IMR-90 (cell line): ENCODE measurements around the gene PSMD14. TPM values are rescaled to one million over a fixed set of nuclear protein-coding genes. Genes with fewer than 3 reads are reported as not detected.

Experiments
- ATAC-seq: fragments of 200-7000 bp; cut with Tn5 transposase; 2 replicates; pipeline ENCODE4 v1.9.1; 2020; ENCODE audit warnings: low read depth, mild to moderate bottlenecking, moderate library complexity
- BruUV-seq: library from RNA; stranded (reverse); fragments of 400-500 nt; replicated peaks from 2 replicates; lab custom pipeline; 2021; lab: Mats Ljungman, UMichigan
- CTCF ChIA-PET: fragments of 300-600 bp; formaldehyde crosslinking; extraction: SDS; loops from one replicate; lab custom pipeline; 2021; ENCODE audit warnings: antibody characterized with exemption; lab: Yijun Ruan, JAX
- POLR2A ChIA-PET: fragments of 300-600 bp; sonication (Branson Sonifier 250); formaldehyde crosslinking; loops from one replicate; lab custom pipeline; 2022; ENCODE audit warnings: antibody characterized with exemption; ENCODE audit not compliant: unreplicated experiment; lab: Charles Lee
- DNase-seq: peaks from one replicate; pipeline ENCODE4 v3.0.0; 2013
- H2AFZ ChIP-seq: replicated peaks from 2 replicates; pipeline ENCODE3; 2013; ENCODE audit warnings: low read length, mild to moderate bottlenecking; ENCODE audit not compliant: poor library complexity
- H2AK5ac ChIP-seq: 2 replicates; pipeline ENCODE4 v1.6.1; 2013; ENCODE audit warnings: low read depth, low read length, inconsistent platforms
- H2AK9ac ChIP-seq: replicated peaks from 2 replicates; pipeline ENCODE3; 2013; ENCODE audit warnings: mild to moderate bottlenecking, low read depth, low read length, moderate library complexity; ENCODE audit not compliant: poor library complexity
- H2BK120ac ChIP-seq: 2 replicates; pipeline ENCODE4 v1.6.1; 2013; ENCODE audit warnings: low read depth, low read length, inconsistent platforms
- H2BK15ac ChIP-seq: 3 replicates; pipeline ENCODE4 v1.6.1; 2013; ENCODE audit warnings: low read depth, low read length, inconsistent platforms
- H2BK20ac ChIP-seq: 2 replicates; pipeline ENCODE4 v1.6.1; 2013; ENCODE audit warnings: low read depth, mild to moderate bottlenecking, inconsistent platforms, low read length, moderate library complexity
- H2BK5ac ChIP-seq: 2 replicates; pipeline ENCODE4 v1.6.1; 2013; ENCODE audit warnings: mild to moderate bottlenecking, low read depth, low read length, inconsistent platforms; ENCODE audit not compliant: poor library complexity, severe bottlenecking
- H3K14ac ChIP-seq: replicated peaks from 2 replicates; pipeline ENCODE4 v1.6.1; 2013; ENCODE audit warnings: low read depth, low read length, inconsistent platforms
- H3K18ac ChIP-seq: 2 replicates; pipeline ENCODE4 v1.6.1; 2013; ENCODE audit warnings: low read depth, low read length, control low read depth
- H3K23ac ChIP-seq: 2 replicates; pipeline ENCODE4 v1.6.1; 2013; ENCODE audit warnings: low read depth, low read length, inconsistent platforms
- H3K27ac ChIP-seq: 2 replicates; pipeline ENCODE4 v1.5.1; 2013; ENCODE audit warnings: mild to moderate bottlenecking, control low read depth, low read length; ENCODE audit not compliant: insufficient read depth
- H3K27me3 ChIP-seq: 2 replicates; pipeline ENCODE4 v1.6.1; 2013; ENCODE audit warnings: low read length; ENCODE audit not compliant: control insufficient read depth, insufficient read depth
- H3K36me3 ChIP-seq: 2 replicates; pipeline ENCODE4 v1.6.1; 2013; ENCODE audit warnings: low read length, mixed read lengths; ENCODE audit not compliant: control insufficient read depth, insufficient read depth
- H3K4ac ChIP-seq: 2 replicates; pipeline ENCODE4 v1.6.1; 2013; ENCODE audit warnings: low read depth, low read length, inconsistent platforms
- H3K4me1 ChIP-seq: 2 replicates; pipeline ENCODE4 v1.6.1; 2013; ENCODE audit warnings: low read length, mixed read lengths; ENCODE audit not compliant: control insufficient read depth, insufficient read depth
- H3K4me2 ChIP-seq: 2 replicates; pipeline ENCODE4 v1.6.1; 2013; ENCODE audit warnings: low read depth, mild to moderate bottlenecking, control low read depth, low read length, moderate library complexity
- H3K4me3 ChIP-seq: 2 replicates; pipeline ENCODE4 v1.5.1; 2013; ENCODE audit warnings: low read depth, mild to moderate bottlenecking, control low read depth, low read length, moderate library complexity; ENCODE audit not compliant: insufficient read depth
- H3K56ac ChIP-seq: 2 replicates; pipeline ENCODE4 v1.6.1; 2013; ENCODE audit warnings: low read length, inconsistent platforms; ENCODE audit not compliant: insufficient read depth; ENCODE audit errors: extremely low read depth
- H3K79me1 ChIP-seq, 2 experiments: 2 replicates each; pipeline ENCODE4 v1.6.1; 2013; ENCODE audit warnings: low read length in 2 of 2, inconsistent platforms in 1 of 2, low read depth in 1 of 2
- H3K9ac ChIP-seq: 2 replicates; pipeline ENCODE4 v1.6.1; 2013; ENCODE audit warnings: low read depth, low read length, control low read depth
- H3K9me1 ChIP-seq: 2 replicates; pipeline ENCODE4 v1.6.1; 2013; ENCODE audit warnings: low read length, inconsistent platforms; ENCODE audit not compliant: insufficient read depth
- H3K9me3 ChIP-seq: 2 replicates; pipeline ENCODE4 v1.6.1; 2013; ENCODE audit warnings: low read length; ENCODE audit not compliant: control insufficient read depth, insufficient read depth
- H4K20me1 ChIP-seq: 2 replicates; pipeline ENCODE4 v1.6.1; 2013; ENCODE audit warnings: low read length, inconsistent platforms; ENCODE audit not compliant: insufficient read depth
- H4K5ac ChIP-seq: 2 replicates; pipeline ENCODE4 v1.6.1; 2013; ENCODE audit warnings: mild to moderate bottlenecking, low read depth, low read length, control low read depth
- H4K8ac ChIP-seq, 2 experiments: 2 replicates each; pipeline ENCODE4 v1.6.1; 2013; ENCODE audit warnings: low read depth in 2 of 2, low read length in 2 of 2, control low read depth in 1 of 2, inconsistent platforms in 1 of 2
- H4K91ac ChIP-seq: 2 replicates; pipeline ENCODE4 v1.6.1; 2013; ENCODE audit warnings: low read depth, low read length, inconsistent platforms; ENCODE audit not compliant: insufficient read depth
- BHLHE40 ChIP-seq: fragments of 150-350 bp; IDR thresholded peaks from 2 replicates; pipeline ENCODE4 v1.6.1; 2016; ENCODE audit warnings: mild to moderate bottlenecking, low read depth, low read length
- CEBPB ChIP-seq: IDR thresholded peaks from 2 replicates; pipeline ENCODE4 v1.6.1; 2012; ENCODE audit warnings: low read depth, low read length, improper control_type of control experiment
- CHD1 ChIP-seq: IDR thresholded peaks from 2 replicates; pipeline ENCODE4 v1.6.1; 2012; ENCODE audit warnings: low read depth, low read length, improper control_type of control experiment
- CTCF ChIP-seq: conservative IDR thresholded peaks from 2 replicates; pipeline ENCODE4 v1.5.1; 2012; ENCODE audit warnings: mild to moderate bottlenecking, low read depth, low read length, improper control_type of control experiment
- ELK1 ChIP-seq: fragments of 150-350 bp; IDR thresholded peaks from 2 replicates; pipeline ENCODE4 v1.6.1; 2016; ENCODE audit warnings: low read depth, mild to moderate bottlenecking, low read length, moderate library complexity, borderline replicate concordance
- FOS ChIP-seq: fragments of 150-350 bp; IDR thresholded peaks from 2 replicates; pipeline ENCODE4 v1.6.1; 2016; ENCODE audit warnings: low read depth, low read length
- MAZ ChIP-seq: IDR thresholded peaks from 2 replicates; pipeline ENCODE4 v1.6.1; 2012; ENCODE audit warnings: low read depth, mild to moderate bottlenecking, low read length, improper control_type of control experiment, moderate library complexity, borderline replicate concordance
- MXI1 ChIP-seq: IDR thresholded peaks from 2 replicates; pipeline ENCODE4 v1.6.1; 2012; ENCODE audit warnings: low read depth, mild to moderate bottlenecking, low read length, moderate library complexity, borderline replicate concordance
- NFE2L2 ChIP-seq: fragments of 150-350 bp; IDR thresholded peaks from 2 replicates; pipeline ENCODE4 v1.6.1; 2016; ENCODE audit warnings: low read depth, mild to moderate bottlenecking, low read length
- POLR2A ChIP-seq: IDR thresholded peaks from 2 replicates; pipeline ENCODE4 v1.6.1; 2012; ENCODE audit warnings: mild to moderate bottlenecking, low read depth, low read length
- RAD21 ChIP-seq: IDR thresholded peaks from 2 replicates; pipeline ENCODE4 v1.6.1; 2012; ENCODE audit warnings: low read length, improper control_type of control experiment
- RCOR1 ChIP-seq: IDR thresholded peaks from 2 replicates; pipeline ENCODE4 v1.6.1; 2012; ENCODE audit warnings: mild to moderate bottlenecking, low read length, improper control_type of control experiment; ENCODE audit not compliant: insufficient replicate concordance
- RFX5 ChIP-seq: IDR thresholded peaks from 2 replicates; pipeline ENCODE4 v1.8.0; 2012; ENCODE audit warnings: low read depth, mild to moderate bottlenecking, low read length, moderate library complexity
- SMC3 ChIP-seq: fragments of 150-350 bp; IDR thresholded peaks from 2 replicates; pipeline ENCODE4 v1.6.1; 2016; ENCODE audit warnings: low read depth, mild to moderate bottlenecking, antibody characterized with exemption, low read length, moderate library complexity
- USF2 ChIP-seq: fragments of 150-350 bp; IDR thresholded peaks from 2 replicates; pipeline ENCODE4 v1.6.1; 2017; ENCODE audit warnings: mild to moderate bottlenecking, antibody characterized with exemption, low read length, low read depth
- WGBS, 2 experiments: methylation state at CpG; one replicate each; pipeline versions ENCODE4 v1.1.5 to v1.1.7; 2013; ENCODE audit warnings: missing lambda C conversion rate in 2 of 2; ENCODE audit not compliant: insufficient read length in 1 of 2; ENCODE audit errors: extremely low coverage in 2 of 2; 5-methylcytosine and 5-hydroxymethylcytosine counted together
- dilution Hi-C: fragments of 300-500 bp; cut with HindIII; formaldehyde crosslinking; loops from one replicate; pipeline ENCODE4 v1.14.3; 2018; ENCODE audit warnings: low sequenced_read_pairs; ENCODE audit not compliant: unreplicated experiment
- in situ Hi-C: fragments of 300-500 bp; cut with MboI; formaldehyde crosslinking; loops from 3 replicates; pipeline ENCODE4 v1.14.3; 2019; ENCODE audit warnings: low sequenced_read_pairs, inconsistent platforms, mixed read lengths
- intact Hi-C: fragments of 100-400 bp; cut with micrococcal nuclease; formaldehyde crosslinking; loops from 2 replicates; pipeline ENCODE4 v1.10.0; 2022
- polyA plus RNA-seq, 3 experiments: library from polyadenylated mRNA; depleted of rRNA; stranded (reverse); fragments of >200 nt; gene quantifications; 2 replicates each; pipeline ENCODE4 v1.2.3, GENCODE V29; 2012; ENCODE audit warnings: low replicate concordance in 1 of 3
- total RNA-seq: library from RNA; depleted of rRNA; stranded (reverse); fragments of >200 nt; gene quantifications from 2 replicates; pipeline ENCODE4 v1.2.3, GENCODE V29; 2012

Gene PSMD14
- total and polyA plus RNA-seq, 2 of the 4 experiments (the other 2 are of a cell fraction) = 59.3 to 110 TPM

- in situ Hi-C loops = no loop called here
- Histone ChIP-seq H3K4me1 (no peaks in the 10 kb centered on the region; the same call in 1 of the 2 replicates), H2BK5ac (no peak overlapping the region), H3K18ac (no peak overlapping the region), H3K9ac (no peak overlapping the region), H3K27me3 (no peaks in the 10 kb centered on the region), H3K9me3 (peaks cover 4% of the 10 kb centered on the region; the same call in 1 of the 2 replicates), H3K4me3 (no peak overlapping the region), H2AK5ac (no peak overlapping the region), H3K36me3 (no peaks in the 10 kb centered on the region), H3K27ac (no peak overlapping the region), H4K8ac (no peak overlapping the region), H3K4ac (no peak overlapping the region), H2BK15ac (no peak overlapping the region), H3K9me1 (no peaks in the 10 kb centered on the region), H2AK9ac (no peak overlapping the region), H2AFZ (no peak overlapping the region), H3K4me2 (no peak overlapping the region), H3K56ac (no peak overlapping the region), H2BK120ac (no peak overlapping the region), H3K23ac (no peak overlapping the region; the same call in 1 of the 2 replicates), H3K14ac (no peak overlapping the region), H4K91ac (no peak overlapping the region), H2BK20ac (no peak overlapping the region), H4K5ac (no peak overlapping the region), H4K20me1 (no peaks in the 10 kb centered on the region; the same call in 1 of the 2 replicates), H3K79me1 (peaks cover 3 to 11% of the 10 kb centered on the region in 2 experiments; a peak in 3 of 4 replicates)
- WGBS, 2 experiments = no CpG with 5 or more reads among the region's 1 CpG
- ATAC-seq = no peak
- BruUV-seq = no TSS peak
- TF ChIP-seq MAZ (no peak), RFX5 (no peak), FOS (no peak), RAD21 (no peak), BHLHE40 (no peak), ELK1 (no peak), CEBPB (no peak), CTCF (no peak), SMC3 (no peak), CHD1 (no peak), NFE2L2 (no peak), RCOR1 (no peak), USF2 (no peak), MXI1 (no peak), POLR2A (no peak)
- ChIA-PET POLR2A (no interaction called here), CTCF (no interaction called here)
- dilution Hi-C loops = no loop called here
- intact Hi-C loops = no loop called here
- DNase-seq = no peak
Measured at GRCh38 chr2:161303535-161304050, 4.6 kb upstream of the PSMD14 start.
